HG02840 (cell line): ENCODE measurements around the gene PHF21B.
"Not testable (repeated sequence)": the region's sequence is repeated elsewhere in the genome, so short reads cannot be mapped to it uniquely, and the experiment has no call there.

Experiments
- ATAC-seq: cut with Tn5 transposase; IDR thresholded peaks from one replicate; pipeline ENCODE4 v1.9.1; 2021; ENCODE audit warnings: mild to moderate bottlenecking, moderate library complexity, moderate number of reproducible peaks; ENCODE audit not compliant: unreplicated experiment, low FRiP score

The PHF21B gene

DNA sequence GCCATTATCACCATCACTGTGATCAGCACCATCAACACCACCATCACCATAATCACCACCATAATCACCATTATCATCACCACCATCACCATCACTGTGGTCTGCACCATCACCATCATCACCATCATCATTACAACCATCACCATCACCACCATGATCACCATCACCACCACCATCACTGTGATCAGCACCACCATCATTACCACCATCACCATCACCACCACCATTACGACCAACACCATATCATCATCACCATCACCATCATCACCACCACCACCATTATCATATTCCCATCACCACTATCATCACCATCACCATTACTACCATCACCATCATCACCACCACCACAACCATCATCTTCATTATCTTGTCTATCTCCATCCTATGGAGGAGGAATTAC lies 125.2 kb downstream of the PHF21B start:
- no peak for ATAC-seq

DNA sequence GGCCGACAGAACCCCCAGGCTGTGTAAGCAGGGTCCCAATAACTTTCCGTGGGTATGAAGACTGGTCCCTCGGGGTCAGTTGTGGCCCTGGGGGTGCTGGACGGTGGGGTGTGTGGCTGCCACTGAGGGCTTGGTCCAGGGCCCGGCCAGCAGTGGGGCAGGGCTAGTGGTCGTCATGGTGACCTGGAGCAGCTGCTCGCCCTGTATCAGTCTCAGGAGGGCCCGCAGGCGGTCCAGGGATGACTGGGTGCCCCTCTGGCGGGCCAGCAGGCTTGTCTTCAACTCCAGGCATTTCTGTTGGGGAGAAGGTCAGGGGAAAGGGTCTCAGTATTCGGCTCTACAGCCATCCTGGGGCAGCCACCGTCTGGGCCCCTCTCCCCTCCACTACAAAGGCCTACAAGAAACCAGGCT lies 126.8 kb downstream of the PHF21B start:
- no peak for ATAC-seq

DNA sequence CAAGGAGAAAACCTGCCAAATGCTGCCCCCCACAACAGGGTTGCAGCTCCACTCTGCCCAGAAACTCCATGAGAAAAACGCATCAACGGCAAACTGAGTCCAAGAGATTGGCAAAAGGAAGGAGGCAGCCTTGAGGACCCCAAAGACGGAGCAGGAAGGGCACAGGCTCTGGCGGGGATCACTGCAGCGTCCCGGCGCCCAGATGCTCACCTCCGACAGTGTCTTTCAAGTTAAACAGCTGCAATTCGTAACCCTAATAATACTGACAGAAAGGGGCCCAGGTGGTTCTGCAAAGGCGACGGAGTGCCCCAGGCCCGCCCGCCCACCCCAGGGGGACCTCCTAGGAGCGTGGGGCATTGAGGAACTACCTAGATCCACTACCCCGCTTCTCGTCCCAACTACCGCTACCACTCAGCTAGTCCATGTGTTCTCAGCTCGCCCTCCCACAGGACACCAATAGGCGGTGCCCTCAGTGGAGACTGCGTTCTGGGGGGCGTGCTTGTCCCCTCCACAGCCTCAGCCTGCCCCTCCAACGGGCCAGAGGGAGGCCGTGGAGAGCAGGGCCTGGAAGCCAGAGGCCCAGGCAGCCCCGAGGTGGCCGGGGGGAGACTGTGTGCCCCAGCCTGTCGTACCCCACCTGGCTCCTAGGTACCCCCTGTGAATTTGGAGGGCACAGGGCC lies 127.4 kb downstream of the PHF21B start:
- ATAC-seq: no peak

DNA sequence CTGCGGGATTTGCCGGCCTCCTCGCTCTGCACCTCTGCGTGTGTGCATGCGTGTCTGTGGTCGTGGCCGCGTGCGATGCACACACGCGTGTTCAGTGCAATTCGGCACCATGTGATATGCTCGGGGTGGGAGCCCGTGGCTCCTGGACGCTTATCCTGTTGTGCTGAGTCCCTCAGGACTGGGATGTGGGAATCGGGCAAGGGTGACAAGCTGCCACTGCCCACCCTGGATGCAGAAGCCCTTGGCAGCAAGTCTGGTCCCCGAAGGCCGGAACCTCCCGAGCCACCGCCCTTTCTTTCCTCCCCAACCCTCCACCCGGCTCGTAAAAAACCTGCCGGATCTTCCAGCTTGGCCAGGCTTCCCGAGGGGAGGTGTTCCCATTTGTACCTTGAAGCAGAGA lies 128.2 kb downstream of the PHF21B start:
- ATAC-seq: no peak

DNA sequence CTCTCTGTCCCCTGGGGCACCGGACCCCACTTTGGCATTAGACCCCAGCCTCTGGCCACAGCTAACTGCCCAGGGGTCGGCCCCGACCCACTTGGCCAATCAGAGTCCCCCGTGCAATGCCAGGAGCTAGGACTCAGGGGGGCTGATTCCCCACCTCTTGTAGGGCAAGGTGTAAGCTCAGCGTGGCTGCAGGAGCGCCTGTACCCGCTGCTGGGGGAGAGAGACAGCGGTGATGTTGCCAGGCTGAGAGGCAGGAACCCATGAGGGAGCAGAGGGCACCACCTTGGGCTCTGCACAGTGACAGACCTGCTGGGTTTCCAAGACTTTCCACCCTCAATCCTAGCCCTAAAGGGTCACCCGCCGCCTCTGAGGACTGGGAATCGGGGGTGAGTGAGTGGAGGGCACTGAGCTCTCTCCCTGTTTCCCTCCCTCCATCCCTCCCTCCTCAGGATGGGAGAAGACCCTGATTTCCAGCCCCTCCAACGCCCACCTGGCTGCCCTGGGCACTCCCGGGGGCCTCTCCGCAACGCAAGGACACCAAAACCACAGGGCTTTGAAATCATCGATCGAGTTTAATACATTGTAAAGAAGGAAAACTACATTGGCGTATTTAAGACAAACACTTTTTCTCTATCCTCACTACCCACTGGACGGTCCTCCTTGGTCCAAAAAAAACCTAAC lies 129.1 kb downstream of the PHF21B start:
- ATAC-seq: no peak

DNA sequence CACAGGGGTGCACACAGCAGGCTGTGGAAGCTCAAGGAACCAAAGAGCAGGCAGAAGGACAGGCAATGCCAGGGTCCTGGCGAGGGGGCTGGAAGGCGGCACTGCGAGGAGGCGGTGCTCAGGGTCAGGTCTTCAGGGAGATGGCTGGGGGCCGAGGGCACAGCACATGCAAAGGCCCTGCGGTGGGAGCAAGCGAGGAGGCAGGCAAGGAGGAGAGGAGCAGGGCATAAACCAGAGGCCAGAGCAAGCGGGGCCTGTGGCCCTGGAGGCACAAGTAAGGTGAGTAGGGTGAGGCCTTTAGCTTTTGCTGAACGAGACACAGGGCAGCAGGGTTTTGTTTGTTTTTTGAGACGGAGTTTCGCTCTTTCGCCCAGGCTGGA lies 130.5 kb downstream of the PHF21B start:
- ATAC-seq: no peak

DNA sequence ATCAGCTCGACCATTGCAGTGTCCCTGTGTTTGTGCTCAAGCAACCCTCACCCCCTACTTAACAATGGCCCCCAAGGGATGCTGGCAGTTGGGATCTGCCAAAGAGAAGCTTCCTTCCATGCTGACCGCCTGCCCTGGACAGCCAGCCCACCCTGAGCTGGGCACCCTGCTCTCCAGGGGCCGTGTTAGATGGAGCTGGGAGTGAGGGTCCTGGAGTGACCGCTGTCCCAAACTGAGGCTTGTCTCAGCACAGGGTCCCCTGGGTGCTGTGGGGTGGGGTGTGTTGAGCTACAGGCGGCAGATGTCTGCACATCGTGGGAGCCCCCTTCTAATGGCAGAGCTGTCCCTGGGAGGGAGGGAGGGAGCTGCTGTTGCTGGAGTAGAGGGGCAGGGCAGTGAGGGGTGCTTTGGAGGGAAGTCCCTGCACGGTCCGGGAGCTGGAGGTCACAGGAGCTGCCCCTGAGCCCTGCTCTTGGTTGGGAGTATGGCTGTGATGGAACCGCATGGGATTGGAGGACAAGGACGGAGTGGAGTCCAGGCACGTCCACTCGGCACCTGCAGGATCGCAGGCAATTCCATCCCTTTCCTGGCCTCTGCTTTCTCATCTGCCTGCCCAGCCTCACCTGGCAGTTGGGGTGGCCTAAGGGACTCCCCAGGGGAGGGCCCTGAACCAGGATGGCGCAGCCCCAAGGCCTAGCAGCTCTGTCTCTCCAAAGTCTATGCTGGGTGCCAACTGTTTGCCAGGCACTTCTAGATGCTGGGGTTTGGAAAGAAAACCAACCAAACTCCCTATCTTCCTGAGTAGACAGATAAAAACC lies 131.1 kb downstream of the PHF21B start:
- ATAC-seq: no peak

DNA sequence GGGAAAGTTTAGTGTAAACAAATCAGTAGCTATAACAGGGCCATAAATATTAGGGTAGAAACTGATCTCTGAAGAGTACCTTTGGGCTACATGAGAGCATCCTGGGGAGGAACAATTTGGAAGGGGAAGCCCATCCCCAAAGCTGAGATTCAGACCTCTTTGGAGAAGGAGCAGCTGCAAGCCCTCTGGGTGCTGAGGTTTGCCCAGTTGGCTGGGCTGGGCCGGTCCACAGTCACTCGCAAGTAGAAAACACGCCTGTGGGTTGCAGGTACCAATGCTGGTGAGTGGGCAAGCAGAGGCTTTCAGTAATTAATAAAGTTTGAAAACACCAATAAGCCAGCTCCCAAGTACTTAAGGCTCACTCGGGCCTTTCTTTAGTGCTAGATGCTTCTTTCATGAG lies 132.9 kb downstream of the PHF21B start:
- ATAC-seq: no peak

DNA sequence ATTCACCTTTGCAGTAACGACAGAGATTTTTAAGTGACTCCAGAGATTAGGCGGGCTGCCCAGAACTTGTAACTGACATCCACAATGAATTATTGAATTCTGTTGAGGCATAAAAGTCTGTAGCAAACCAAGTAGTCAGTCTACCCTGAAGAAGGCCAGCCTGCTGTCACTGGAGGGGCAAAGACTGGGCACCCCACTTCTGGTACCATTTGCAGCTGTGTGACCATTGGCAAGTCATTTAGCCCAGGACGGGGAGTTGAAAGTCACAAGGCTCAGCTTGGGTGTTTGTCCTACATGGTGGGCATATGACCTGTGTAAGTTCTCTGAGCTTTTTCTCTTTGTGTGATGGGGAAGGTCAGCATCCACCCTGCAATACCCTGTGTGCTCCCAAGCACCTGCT lies 138.0 kb downstream of the PHF21B start:
- ATAC-seq: no peak

DNA sequence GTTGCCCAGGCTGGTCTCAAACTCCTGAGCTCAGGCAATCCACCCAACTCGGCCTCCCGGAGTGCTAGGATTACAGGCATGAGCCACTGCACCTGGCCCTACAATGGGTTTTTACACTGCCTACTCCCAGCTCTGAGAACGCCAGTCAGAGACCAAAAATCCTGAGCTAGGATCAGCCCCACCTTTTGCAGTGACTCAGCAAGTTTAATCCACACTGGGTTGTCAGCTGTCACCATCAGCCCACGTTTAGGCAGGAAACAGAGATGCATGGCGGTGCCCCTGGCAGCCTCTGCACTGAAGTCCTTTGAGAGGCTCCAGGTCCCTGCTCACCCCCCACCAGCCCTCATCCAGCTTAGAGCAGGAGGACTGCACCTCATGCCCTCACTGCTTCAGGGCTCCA lies 139.8 kb downstream of the PHF21B start:
- no peak for ATAC-seq

DNA sequence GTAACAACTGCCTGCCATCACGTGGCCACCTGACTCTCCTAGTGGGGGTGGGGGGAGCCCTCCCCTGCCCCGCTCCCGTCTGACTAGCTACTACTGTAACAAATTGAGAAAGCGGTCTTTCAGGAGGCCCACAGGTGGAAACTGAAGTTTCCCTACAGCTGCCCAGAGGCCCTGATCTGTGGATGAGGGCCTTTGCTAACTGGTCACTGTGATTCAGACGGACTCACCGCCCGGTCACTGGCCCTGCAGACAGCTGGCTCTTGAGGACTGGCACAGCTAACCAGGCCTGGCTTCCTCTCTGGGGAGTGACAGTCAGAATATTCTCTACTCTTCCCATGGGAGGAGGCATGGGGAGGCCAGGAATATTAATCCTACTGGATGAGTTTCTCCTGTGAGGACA lies 140.6 kb downstream of the PHF21B start:
- ATAC-seq: no peak

DNA sequence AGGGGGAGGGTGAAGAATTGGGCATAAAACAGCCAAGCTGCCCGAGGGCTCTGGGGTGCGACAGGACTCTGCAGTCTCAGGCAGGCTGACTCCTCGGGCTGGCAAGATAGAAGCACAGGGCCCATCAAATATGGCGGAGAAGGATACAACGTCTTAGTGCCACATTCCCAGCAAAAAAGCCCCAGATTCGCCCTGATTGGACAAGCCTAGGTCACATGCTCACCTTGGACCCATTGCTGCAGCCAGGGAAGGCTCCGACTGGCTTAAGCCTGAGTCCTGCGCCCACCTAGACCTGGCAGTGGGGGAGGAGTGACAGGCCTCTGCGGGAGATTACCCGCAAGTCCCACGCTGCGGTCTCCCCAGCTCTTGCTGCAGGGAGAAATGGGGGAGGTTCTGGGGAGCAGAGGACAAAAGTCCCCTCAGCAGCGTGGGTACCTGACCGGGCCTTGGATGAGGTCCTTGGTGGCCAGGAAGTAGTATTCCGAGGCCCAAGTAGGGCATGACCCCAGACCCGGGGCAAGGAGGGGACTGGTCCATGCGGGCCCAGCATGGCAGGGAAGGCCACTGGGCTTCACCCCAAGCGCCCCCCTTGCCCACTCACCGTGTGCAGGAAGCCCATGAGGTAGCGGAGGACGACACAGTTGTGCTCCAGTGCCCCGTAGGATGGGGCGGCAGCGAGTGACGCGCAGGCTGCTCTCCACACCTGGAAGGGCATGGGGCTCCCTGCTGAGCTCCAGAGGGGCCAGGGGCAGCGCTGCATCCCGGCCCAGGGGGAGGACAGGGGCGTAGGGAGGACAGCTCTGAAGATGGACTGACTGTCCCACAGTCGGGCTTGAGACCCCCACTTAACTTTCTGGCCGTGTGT lies 144.4 kb downstream of the PHF21B start:
- no peak for ATAC-seq

DNA sequence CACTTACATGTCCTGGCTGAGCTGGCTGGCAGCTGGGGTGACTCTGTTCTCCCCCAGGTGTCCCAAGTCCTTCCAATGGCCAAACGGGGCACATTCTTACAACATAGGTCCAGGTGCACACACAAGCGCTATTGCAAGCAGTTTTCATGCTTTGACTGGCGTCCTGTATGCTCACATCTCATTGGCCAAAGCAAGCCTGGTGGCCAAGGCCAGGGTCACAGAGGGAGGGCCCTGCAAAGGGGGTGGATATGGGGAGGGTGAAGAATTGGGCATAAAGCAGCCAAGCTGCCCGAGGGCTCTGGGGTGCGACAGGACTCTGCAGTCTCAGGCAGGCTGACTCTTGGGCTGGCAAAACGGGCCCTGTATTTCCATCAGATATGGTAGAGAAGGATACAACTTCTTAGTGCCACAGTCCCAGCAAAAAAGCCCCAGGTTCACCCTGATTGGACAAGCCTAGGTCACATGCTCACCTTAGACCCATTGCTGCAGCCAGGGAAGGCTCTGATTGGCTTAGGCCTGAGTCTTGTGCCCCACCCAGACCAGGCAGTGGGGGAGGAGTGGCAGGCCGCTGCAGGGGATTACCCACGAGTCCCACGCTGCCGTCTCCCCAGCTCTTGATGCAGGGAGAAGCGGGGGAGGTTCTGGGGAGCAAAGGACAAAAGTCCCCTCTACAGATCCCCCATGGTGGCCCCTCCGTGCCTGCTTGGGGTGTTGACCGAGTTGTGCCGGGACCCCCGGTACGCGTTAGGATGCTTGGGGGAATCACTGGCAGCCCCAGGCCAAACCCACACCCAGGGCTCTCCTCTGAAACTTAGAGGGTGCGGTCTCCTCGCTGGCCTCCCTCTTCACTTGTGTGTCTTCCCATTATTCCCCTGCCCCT lies 146.6 kb downstream of the PHF21B start:
- no peak for ATAC-seq

DNA sequence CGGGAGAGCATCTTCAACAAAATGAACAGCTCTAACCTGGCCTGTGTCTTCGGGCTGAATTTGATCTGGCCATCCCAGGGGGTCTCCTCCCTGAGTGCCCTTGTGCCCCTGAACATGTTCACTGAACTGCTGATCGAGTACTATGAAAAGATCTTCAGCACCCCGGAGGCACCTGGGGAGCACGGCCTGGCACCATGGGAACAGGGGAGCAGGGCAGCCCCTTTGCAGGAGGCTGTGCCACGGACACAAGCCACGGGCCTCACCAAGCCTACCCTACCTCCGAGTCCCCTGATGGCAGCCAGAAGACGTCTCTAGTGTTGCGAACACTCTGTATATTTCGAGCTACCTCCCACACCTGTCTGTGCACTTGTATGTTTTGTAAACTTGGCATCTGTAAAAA lies 147.5 kb downstream of the PHF21B start:
- no peak for ATAC-seq

DNA sequence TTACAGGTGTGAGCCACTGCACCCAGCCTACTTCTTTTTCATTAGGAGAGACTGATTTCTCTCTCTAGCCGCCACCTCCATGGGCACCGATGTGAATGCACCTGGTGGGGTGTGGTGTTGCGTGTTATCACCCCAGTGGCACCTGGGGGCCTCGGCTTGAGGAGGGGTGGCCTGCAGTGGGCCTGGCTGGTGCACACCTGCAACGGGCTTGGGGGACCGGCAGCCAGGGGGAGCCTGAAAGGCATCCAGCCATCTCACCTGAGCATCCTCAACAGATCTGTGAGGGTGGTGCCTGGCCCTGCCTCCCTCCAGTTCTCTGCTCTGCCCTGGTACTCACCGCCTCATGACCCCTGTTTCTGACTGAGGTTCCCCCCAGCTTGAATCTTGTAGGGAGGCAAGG lies 148.6 kb downstream of the PHF21B start:
- no peak for ATAC-seq

DNA sequence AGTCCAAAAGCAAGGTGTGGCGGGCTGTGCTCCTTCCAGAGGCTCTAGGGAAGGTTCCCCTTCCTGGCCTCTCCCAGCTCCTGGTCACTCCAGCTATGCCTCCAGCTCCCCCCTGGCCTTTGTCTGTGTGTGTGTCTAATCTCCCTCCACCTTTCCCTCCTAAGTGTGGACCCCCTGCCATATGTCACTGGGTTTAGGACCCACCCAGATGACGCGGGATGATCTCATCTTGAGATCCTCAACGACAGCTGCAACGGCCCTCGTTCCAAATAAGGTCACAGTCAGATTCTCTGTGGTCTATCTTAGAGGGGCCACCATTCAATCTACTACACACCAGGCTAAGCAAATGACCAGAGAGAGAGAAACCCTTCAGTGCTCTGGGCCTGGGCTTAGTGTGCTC lies 149.5 kb downstream of the PHF21B start:
- ATAC-seq: no peak

DNA sequence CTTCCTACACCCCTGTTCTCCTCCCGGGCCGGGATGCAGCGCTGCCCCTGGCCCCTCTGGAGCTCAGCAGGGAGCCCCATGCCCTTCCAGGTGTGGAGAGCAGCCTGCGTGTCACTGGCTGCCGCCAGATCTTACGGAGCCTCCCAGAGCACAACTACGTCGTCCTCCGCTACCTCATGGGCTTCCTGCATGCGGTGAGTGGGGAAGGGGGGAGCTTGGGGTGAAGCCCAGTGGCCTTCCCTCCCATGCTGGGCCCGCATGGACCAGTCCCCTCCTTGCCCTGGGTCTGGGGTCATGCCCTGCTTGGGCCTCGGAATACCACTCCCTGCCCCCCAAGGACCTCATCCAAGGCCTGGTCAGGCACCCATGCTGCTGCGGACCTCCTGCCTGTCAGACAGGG lies 150.2 kb downstream of the PHF21B start:
- ATAC-seq: no peak

DNA sequence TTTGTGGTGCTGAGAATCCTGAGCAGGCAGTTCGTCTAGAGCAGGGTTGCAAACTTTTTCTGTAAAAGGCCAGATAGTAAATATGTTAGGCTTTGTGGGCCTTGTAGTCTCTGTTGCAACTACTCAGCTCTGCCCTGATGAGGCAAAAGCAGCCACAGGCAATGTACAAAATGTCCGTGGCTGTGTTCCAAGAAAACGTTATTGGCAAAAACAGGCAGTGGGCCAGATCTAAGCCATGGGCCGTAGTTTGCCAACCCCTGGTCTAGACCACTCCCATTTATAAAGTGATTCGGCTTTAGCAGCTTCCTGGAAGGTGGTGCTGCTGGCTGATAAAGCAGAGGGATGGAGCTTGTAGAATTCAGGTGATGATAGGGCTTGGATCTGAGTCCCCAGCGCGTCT lies 151.0 kb downstream of the PHF21B start:
- not testable (repeated sequence) for ATAC-seq

DNA sequence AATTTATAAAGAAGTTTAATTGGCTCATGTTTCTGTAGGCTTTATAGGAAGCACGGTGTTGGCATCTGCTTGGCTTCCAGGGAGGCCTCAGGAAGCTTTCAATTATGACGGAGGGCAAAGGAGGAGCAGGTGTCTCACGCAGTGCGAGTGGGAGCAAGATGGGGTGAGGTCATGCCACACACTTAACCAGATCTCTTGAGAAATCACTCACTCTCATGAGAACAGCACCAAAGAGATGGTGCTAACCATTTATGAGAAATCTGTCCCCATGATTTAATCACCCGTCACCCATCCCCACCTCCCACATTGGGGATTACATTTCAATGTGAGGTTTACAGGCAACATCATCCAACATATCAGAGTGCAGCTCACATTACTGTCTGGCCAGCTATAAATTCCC lies 153.9 kb downstream of the PHF21B start:
- no peak for ATAC-seq

DNA sequence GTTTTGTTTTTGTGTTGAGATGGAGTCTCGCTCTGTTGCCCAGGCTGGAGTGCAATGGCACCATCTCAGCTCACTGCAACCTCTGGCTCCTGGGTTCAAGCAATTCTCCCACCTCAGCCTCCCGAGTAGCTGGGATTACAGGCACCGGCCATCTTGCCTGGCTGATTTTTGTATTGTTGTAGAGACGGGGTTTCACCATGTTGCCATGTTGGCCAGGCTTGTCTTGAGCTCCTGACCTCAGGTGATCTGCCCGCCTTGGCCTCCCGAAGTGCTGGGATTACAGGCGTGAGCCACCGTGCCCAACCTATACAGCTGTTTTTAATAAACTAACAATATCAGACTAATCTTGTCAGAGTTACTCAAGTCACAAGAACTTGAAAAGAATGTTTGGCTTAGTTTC lies 155.2 kb downstream of the PHF21B start:
- not testable (repeated sequence) for ATAC-seq
